ENCODE data around the gene VPS8. TPM values are rescaled to one million over a fixed set of nuclear protein-coding genes. Genes with fewer than 3 reads are reported as not detected.

The VPS8 gene
- total and polyA plus RNA-seq, 9 of the 15 experiments (the other 6 are each of a cell fraction or from before 2014, with no cell fraction given), result 7.2 to 41.0 (median 28.3) TPM

GRCh38 chr3:184766555-184767261, 45.3 kb upstream of the VPS8 start (continued):
- TF ChIP-seq HDAC1 (IDR thresholded peaks at IDR 0.05) (peak in 1 of 2 experiments; percentile 60; a peak in 2 of 4 replicates), TEAD2 (tag; IDR thresholded peaks at IDR 0.05) (no peak), SP1 (CRISPR knock-in tag; IDR thresholded peaks at IDR 0.05) (peak; percentile 41; the same call in 1 of the 2 replicates), EP300 (IDR thresholded peaks at IDR 0.05; ENCODE audit: low read length) (peak; percentile 29; the same call in 1 of the 2 replicates), HEY1 (CRISPR knock-in tag; IDR thresholded peaks at IDR 0.05; ENCODE audit: borderline replicate concordance) (0 out of 2 replicates have a peak, but pooled peaks have one; percentile 16), XRCC3 (IDR thresholded peaks at IDR 0.05) (no peak), SMAD3 (CRISPR knock-in tag; conservative IDR thresholded peaks at IDR 0.05) (no peak), ZNF347 (CRISPR knock-in tag; IDR thresholded peaks at IDR 0.05; ENCODE audit: low read depth) (no peak), MAFG (tag; conservative IDR thresholded peaks at IDR 0.05) (peak; percentile 98), SMARCA5 (IDR thresholded peaks at IDR 0.05) (peak; percentile 99), ZNF551 (CRISPR knock-in tag; IDR thresholded peaks at IDR 0.05) (no peak), CUX1 (CRISPR knock-in tag; IDR thresholded peaks at IDR 0.05) (no peak), DIDO1 (tag; IDR thresholded peaks at IDR 0.05; ENCODE audit: low read depth) (0 out of 2 replicates have a peak, but pooled peaks have one; percentile 33), FOXK2 (conservative IDR thresholded peaks at IDR 0.05 in 1 of 2, IDR thresholded peaks at IDR 0.05 in 1 of 2; ENCODE audit: low read depth in 2 of 2) (no peak), KDM4B (IDR thresholded peaks at IDR 0.05; ENCODE audit: borderline replicate concordance in 2 of 2, low read depth in 1 of 2) (no peak), NCOA4 (IDR thresholded peaks at IDR 0.05; ENCODE audit: partially characterized antibody) (no peak), YBX1 (IDR thresholded peaks at IDR 0.05) (no peak), CC2D1A (IDR thresholded peaks at IDR 0.05) (no peak), TAF7 (tag; IDR thresholded peaks at IDR 0.05) (no peak), ZNF146 (CRISPR knock-in tag; IDR thresholded peaks at IDR 0.05; ENCODE audit: unreplicated experiment) (no peak), MAFF (IDR thresholded peaks at IDR 0.05; ENCODE audit: low read length) (peak; percentile 86), NFE2 (IDR thresholded peaks at IDR 0.05; ENCODE audit: low read depth) (peak; percentile 94), ETV5 (CRISPR knock-in tag; IDR thresholded peaks at IDR 0.05; ENCODE audit: low read depth) (no peak), FOXA3 (CRISPR knock-in tag; conservative IDR thresholded peaks at IDR 0.05 in 1 of 2, IDR thresholded peaks at IDR 0.05 in 1 of 2) (0 out of 4 replicates have a peak, but pooled peaks of 1 of the 2 experiments have one; percentile 6), HDGF (IDR thresholded peaks at IDR 0.05) (peak; percentile 63; the same call in 1 of the 2 replicates)

Data from K562 (cell line).